DND-41 (cell line): ENCODE measurements around the gene GPR15.
A peak's percentile ranks its signal among the peaks of the same experiment; 100 is the strongest.

Experiments
- ATAC-seq: fragments of 200-7000 bp; cut with Tn5 transposase; 3 replicates; pipeline ENCODE4 v1.9.1; 2021; ENCODE audit warnings: low read depth; ENCODE audit not compliant: insufficient read depth
- DNase-seq: peaks from one replicate; pipeline ENCODE4 v3.0.0-alpha.2; 2020
- H2AFZ ChIP-seq: 2 replicates; pipeline ENCODE4 v1.6.0; 2012; ENCODE audit warnings: low read depth, low read length
- H3K27ac ChIP-seq: 2 replicates; pipeline ENCODE4 v1.5.1; 2012; ENCODE audit warnings: low read length, inconsistent platforms
- H3K27me3 ChIP-seq: fragments of 200-600 bp; sonication (generic); 2 replicates; pipeline ENCODE4 v1.6.0; 2012; ENCODE audit warnings: low read length, mild to moderate bottlenecking, inconsistent platforms; ENCODE audit not compliant: insufficient read depth, poor library complexity
- H3K36me3 ChIP-seq: 2 replicates; pipeline ENCODE4 v1.5.1; 2012; ENCODE audit warnings: low read length, inconsistent platforms; ENCODE audit not compliant: insufficient read depth
- H3K4me1 ChIP-seq: 2 replicates; pipeline ENCODE4 v1.5.1; 2012; ENCODE audit warnings: mild to moderate bottlenecking, low read length; ENCODE audit not compliant: insufficient read depth
- H3K4me2 ChIP-seq: 2 replicates; pipeline ENCODE4 v1.6.0; 2012; ENCODE audit warnings: mild to moderate bottlenecking, moderate library complexity, low read length, inconsistent platforms; ENCODE audit not compliant: insufficient read depth
- H3K4me3 ChIP-seq, 2 experiments: fragments of 200-600 bp in 1 of 2; shearing (Covaris generic) in 1 of 2; 2 replicates each; pipeline ENCODE4 v1.5.1; 2012 to 2016; ENCODE audit warnings: inconsistent platforms in 2 of 2, low read length in 2 of 2, mild to moderate bottlenecking in 2 of 2, low read depth in 1 of 2, moderate library complexity in 1 of 2
- H3K79me2 ChIP-seq: 2 replicates; pipeline ENCODE4 v1.6.0; 2012; ENCODE audit warnings: low read length, inconsistent platforms; ENCODE audit not compliant: insufficient read depth
- H3K9ac ChIP-seq: 2 replicates; pipeline ENCODE4 v1.6.0; 2012; ENCODE audit warnings: low read depth, mild to moderate bottlenecking, inconsistent platforms, low read length, moderate library complexity
- H3K9me3 ChIP-seq: 2 replicates; pipeline ENCODE4 v1.5.1; 2012; ENCODE audit warnings: low read length, moderate library complexity, mild to moderate bottlenecking, inconsistent platforms; ENCODE audit not compliant: insufficient read depth, severe bottlenecking
- H4K20me1 ChIP-seq: 2 replicates; pipeline ENCODE4 v1.6.0; 2012; ENCODE audit warnings: low read length; ENCODE audit not compliant: insufficient read depth
- CTCF ChIP-seq: IDR thresholded peaks from 2 replicates; pipeline ENCODE4 v1.5.1; 2012; ENCODE audit warnings: borderline replicate concordance, low read length, moderate library complexity, mild to moderate bottlenecking; ENCODE audit not compliant: poor library complexity, severe bottlenecking; ENCODE audit errors: extremely low read depth
- EZH2 ChIP-seq: IDR thresholded peaks from 3 replicates; pipeline ENCODE4 v1.6.1; 2012; ENCODE audit warnings: borderline replicate concordance, low read depth, mild to moderate bottlenecking, moderate library complexity, low read length, inconsistent platforms; ENCODE audit not compliant: severe bottlenecking

GPR15 gene

GRCh38 chr3:98565237-98565643, 33.5 kb downstream of the GPR15 start:
- TF ChIP-seq CTCF (no peak), EZH2 (no peak)
- Histone ChIP-seq H3K79me2 (no peaks in the 10 kb centered on the region), H4K20me1 (no peaks in the 10 kb centered on the region), H3K27ac (no peak overlapping the region), H3K4me1 (peaks cover 45% of the 10 kb centered on the region), H3K9me3 (no peaks in the 10 kb centered on the region), H3K9ac (no peak overlapping the region), H3K4me2 (no peak overlapping the region), H2AFZ (no peak overlapping the region), H3K36me3 (no peaks in the 10 kb centered on the region), H3K4me3 (no peak overlapping the region), H3K27me3 (peaks cover 3% of the 10 kb centered on the region)
- no peak for ATAC-seq
- no peak for DNase-seq

GRCh38 chr3:98565843-98566242, 34.1 kb downstream of the GPR15 start:
- H3K36me3 ChIP-seq = no peaks in the 10 kb centered on the region
- peak overlapping the region; percentile 0; the same call in 1 of the 2 replicates for H2AFZ ChIP-seq
- H3K27me3 ChIP-seq = peaks cover 3% of the 10 kb centered on the region
- no peak overlapping the region for H3K9ac ChIP-seq
- H3K27ac ChIP-seq = peak overlapping the region; percentile 42; the same call in 1 of the 2 replicates
- DNase-seq (peak; percentile 61), ATAC-seq (peak; percentile 44)
- TF ChIP-seq CTCF (no peak), EZH2 (no peak)
- no peaks in the 10 kb centered on the region for H3K9me3 ChIP-seq
- no peak overlapping the region for H3K4me2 ChIP-seq
- H4K20me1 ChIP-seq = no peaks in the 10 kb centered on the region
- H3K4me1 ChIP-seq = peaks cover 45% of the 10 kb centered on the region
- H3K4me3 ChIP-seq = no peak overlapping the region
- H3K79me2 ChIP-seq = no peaks in the 10 kb centered on the region

GRCh38 chr3:98567666-98568270, 36.0 kb downstream of the GPR15 start:
- H3K27ac ChIP-seq = no peak overlapping the region
- H3K27me3 ChIP-seq = peaks cover 3% of the 10 kb centered on the region
- H3K4me3 ChIP-seq = no peak overlapping the region
- no peak for ATAC-seq
- H4K20me1 ChIP-seq = no peaks in the 10 kb centered on the region
- H3K9me3 ChIP-seq = no peaks in the 10 kb centered on the region
- H3K36me3 ChIP-seq = no peaks in the 10 kb centered on the region
- DNase-seq = no peak
- peaks cover 38% of the 10 kb centered on the region for H3K4me1 ChIP-seq
- no peak overlapping the region for H3K9ac ChIP-seq
- H3K4me2 ChIP-seq = no peak overlapping the region
- TF ChIP-seq EZH2 (no peak), CTCF (no peak)
- no peaks in the 10 kb centered on the region for H3K79me2 ChIP-seq
- H2AFZ ChIP-seq = no peak overlapping the region
